Measurements from ENCODE around the gene RPS6KB2. TPM values are rescaled to one million over a fixed set of nuclear protein-coding genes. Genes with fewer than 3 reads are reported as not detected.
A peak's percentile ranks its signal among the peaks of the same experiment; 100 is the strongest.
"Not testable (repeated sequence)": the region's sequence is repeated elsewhere in the genome, so short reads cannot be mapped to it uniquely, and the experiment has no call there.

The RPS6KB2 gene
- total RNA-seq, 1 experiment from 2014 or later = 23.6 TPM

DNA sequence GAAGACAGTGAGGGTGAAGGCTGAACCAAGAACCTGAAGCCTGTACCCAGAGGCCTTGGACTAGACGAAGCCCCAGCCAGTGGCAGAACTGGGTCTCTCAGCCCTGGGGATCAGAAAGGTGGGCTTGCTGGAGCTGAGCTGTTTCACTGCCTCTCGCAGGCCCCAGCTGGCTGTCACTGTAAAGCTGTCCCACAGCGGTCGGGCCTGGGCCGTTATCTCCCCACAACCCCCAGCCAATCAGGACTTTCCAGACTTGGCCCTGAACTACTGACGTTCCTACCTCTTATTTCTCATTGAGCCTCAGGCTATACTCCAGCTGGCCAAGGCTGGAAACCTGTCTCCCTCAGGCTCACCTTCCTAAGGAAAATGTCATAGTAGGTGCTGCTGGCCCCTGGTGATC lies 30.8 kb upstream of the RPS6KB2 start:
- no peak for DNase-seq (ENCODE audit: extremely low read depth, low read depth)

DNA sequence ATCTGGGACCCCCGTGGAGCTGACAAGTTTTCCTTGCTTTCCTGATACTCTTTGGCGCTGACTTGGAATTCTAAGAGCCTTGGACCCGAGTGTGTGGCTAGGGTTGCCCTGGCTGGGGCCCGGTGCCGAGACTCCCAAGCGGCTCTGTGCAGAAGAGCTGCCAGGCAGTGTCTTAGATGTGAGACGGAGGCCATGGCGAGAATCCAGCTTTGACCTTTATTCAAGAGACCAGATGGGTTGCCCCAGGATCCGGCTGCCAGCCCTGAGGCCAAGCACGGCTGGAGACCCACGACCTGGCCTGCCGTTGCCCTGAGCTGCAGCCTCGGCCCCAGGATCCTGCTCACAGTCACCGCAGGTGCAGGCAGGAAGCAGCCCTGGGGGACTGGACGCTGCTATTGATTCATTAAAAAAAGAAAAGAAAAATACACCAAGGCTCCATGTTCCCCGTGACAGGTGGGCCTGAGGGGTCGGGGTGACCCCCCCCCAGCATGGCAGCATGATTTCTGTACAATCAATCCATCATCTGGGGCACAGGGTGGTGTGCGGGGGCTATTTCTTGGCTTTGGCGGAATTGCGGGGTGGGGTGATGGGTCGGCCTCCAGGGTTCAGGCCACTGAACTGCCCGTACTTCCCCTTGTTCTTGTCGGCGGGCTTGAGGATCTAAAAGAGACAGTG lies 30.2 kb upstream of the RPS6KB2 start:
- DNase-seq (ENCODE audit: extremely low read depth, low read depth) = no peak

DNA sequence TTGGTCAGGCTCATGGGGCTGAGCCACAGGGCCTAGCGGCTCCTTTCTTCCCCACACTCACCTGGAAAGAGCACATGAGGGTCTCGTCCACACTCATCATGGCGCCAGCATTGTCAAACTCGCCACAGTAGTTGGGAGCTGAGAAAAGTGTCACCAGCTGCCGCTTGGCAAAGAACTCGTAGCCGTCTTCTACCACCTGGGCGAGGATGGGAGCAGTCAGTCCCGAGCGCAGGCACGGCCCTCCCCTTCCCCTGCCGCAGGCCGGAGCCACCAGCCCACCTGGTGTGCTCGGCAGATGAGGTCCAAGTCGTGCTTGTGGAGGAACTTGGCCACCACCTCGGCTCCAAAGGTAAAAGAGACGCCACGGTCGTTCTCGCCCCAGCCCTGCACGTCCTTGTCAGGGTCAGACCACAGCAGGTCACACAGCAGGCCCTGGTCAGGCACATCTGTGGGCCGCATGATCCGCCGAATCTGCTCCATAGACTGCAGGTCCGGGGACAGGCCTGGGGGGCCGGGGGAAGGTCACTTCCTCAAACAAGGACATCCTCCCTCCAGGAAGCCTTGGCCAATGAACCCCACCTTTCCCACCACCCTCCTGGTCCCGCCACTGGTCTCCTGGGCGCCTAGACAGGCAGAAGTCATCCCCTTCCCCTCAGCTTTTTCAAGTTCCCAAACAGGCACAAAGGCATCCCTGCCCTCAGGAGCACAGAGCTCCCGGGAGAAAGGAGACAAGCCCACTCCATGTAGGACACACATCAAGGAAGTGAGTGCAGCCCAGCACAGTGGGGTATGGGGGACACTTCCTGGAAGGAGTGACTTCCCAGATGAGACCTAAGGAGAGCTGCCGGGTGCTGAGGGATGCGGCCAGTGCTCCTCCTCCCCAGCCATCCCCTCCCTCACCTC lies 29.4 kb upstream of the RPS6KB2 start:
- no peak for DNase-seq (ENCODE audit: extremely low read depth, low read depth)

DNA sequence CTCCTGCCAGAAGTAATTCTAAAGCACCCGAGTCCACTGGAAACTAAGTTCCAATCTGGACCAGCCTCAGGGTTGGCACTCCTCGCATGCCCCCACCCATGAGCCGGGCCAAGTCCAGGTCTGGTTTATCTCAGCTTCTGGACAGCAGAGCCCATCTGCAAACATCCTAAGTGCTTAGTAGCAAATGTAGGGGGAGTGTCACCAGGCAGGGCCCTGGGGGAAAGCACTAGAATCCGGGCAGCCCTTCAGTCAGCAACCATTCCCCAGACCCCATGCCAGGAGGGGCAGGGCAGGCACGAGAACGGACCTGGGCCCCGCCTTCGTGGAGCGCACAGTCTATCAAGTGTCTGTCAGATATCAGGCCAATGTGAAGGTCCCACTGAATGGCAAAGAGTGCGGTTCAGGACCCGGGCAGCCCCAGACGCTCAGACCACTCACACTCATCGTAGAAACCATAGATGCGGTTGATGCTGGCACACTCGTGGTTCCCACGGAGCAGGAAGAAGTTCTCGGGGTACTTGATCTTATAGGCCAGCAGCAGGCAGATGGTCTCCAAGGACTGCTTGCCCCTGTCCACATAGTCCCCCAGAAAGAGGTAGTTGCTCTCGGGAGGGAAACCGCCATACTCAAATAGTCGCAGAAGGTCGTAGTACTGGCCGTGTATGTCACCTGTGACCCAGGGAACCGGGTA lies 27.9 kb upstream of the RPS6KB2 start:
- DNase-seq (ENCODE audit: extremely low read depth, low read depth) = no peak

DNA sequence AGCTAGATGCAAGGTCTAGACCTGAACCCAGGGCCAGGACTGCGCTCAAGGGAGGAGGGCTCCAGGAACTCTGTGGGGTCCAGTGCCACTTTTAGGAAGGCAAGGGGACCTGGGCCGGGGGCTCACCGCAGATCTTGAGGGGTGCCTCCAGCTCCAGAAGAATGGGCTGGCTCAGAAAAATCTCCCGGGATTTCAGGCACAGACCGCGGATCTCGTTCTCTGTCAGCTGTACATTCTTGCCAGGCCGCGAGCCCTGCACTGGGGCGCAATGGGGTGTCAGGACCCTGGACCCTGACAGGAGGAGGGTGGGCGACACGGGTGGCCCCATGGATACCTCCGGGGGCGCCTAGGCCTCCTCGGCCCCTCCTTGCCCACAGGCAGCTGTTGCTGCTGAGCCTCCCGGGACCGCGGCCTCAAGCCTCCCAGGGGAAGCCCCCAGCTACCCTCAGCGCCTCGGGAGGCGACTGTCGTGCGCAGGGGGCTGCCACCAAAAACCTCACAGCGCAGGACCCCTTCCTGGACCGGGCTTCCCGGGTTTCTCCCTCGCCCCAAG lies 27.3 kb upstream of the RPS6KB2 start:
- no peak for DNase-seq (ENCODE audit: extremely low read depth, low read depth)

DNA sequence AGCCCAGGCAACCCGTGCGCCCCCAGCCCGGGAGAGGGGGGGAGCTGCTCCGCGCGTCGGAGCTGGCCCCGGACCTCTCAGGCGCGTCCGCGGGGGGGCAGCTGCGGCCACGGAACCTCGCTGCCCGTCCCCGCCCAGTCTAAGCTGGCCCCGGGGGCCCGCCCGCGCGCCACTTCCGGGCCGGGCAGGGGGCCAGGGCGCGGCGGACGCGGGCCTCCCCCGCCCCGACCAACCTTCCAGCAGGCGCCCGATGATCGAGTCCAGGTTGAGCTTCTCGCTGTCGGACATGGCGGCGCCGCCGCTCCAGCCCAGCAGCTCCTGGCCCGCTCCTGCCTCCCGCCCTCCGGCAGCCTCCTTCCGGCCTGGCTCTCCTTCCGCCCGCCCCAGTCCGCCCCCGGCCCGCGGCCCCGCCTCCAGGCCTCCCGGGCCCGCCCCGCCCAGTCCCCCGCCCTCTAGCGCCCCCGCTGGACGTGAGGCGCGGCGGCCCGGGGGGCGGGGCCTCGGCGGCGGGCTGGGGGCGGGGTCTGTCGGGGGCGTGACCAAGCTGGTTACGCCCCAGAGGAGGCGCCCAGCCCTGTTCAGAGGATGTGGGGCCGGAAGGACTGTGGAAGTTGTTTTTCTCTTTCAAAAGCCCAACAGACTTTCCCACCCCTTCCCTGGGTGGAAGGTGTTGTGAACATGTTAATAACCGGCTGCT lies 26.7 kb upstream of the RPS6KB2 start, which contains the start of gene PPP1CA:
PPP1CA (minus strand) TSS at position 364 of the 697 bp plus-strand sequence; CDS start at position 288, 76 bp downstream.
- DNase-seq (ENCODE audit: extremely low read depth, low read depth) = peak; percentile 75

DNA sequence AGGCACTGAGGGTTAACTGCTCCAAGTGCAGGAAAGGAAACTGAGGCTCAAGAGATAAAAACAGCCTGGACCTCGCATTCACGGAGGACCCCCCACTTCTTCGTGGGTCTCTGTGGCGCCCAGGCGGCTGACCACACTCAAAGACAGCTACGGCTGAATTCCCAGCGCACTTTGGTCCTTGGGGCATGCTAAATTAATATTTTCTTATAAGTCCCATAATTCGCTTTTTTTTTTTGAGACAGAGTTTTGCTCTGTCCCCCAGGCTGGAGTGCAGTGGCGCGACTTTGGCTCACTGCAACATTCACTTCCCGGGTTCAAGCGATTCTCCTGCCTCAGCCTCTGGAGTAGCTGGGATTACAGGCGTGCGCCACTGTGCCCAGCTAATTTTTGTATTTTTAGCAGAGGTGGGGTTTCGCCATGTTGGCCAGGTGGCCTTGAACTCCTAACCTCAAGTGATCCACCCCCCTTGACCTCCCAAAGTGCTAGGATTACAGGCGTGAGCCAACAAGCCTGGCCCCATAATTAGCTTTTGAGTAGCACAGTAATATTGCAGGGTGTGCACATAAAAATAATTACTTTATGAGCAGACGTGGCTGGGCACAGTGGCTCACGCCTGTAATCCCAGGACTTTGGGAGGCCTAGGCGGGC lies 26.0 kb upstream of the RPS6KB2 start:
- not testable (repeated sequence) for DNase-seq (ENCODE audit: extremely low read depth, low read depth)

DNA sequence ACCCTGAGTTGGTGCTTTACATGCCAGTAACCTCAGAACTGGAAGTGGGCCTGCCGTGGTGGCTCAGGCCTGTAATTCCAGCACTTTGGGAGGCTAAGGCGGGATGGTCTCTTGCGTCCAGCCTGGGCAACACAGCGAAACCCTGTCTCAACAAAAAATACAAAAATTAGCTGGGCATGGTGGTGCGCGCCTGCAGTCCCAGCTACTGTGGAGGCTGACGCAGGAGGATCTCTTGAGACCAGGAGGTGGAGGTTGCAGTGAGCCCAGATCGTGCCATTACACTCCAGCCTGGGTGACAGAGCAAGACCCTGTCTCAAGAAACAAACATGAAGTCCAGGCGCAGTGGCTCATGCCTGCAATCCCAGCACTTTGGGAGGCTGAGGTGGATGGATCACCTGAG lies 25.2 kb upstream of the RPS6KB2 start:
- not testable (repeated sequence) for DNase-seq (ENCODE audit: extremely low read depth, low read depth)

DNA sequence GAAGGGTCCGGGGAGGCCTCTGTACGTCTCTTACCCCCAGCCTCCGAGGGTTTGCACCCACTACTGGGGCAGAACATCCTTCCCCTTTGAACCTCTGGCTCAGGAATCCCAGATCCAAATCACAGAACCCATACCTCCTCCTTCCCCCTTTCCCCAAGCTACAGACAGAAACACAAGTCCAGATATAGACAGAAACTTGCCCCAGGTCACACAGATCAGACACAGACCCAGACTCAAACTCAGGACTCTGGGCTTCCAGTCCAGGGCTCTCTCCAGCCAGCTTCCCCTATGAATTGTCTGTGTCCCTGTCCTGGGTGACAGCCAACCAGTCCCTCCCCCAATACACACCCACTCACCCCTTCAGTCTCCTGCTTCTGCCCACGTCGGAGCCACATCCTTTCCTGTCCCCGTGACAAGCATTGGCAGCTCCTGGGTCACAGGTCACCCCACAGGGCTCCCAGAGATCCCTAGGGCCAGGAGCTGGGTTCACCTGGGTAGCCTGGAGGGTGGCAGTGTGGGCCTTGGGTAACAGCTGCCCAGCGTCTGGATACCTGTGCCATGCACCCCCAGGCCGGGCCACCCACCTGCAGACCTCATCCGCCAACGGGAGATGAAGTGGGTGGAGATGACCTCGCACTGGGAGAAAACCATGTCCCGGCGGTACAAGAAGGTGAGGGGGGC lies 23.6 kb upstream of the RPS6KB2 start:
- no peak for DNase-seq (ENCODE audit: extremely low read depth, low read depth)

DNA sequence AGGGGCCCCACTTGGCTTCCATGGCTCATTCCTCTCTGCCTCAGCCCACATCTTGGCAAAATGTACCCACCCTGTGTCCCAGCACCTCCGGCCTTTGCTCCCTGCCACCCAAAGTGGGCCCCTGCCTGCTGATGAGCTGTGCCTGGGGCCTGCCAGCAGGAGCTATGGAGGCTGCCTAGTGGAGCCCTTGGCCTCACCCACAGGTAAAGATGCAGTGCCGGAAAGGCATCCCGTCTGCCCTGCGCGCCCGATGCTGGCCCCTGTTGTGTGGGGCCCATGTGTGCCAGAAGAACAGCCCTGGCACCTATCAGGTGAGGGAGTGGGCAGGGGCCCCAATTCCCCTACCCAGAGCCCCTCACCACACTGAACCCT lies 23.1 kb upstream of the RPS6KB2 start:
- no peak for DNase-seq (ENCODE audit: extremely low read depth, low read depth)

DNA sequence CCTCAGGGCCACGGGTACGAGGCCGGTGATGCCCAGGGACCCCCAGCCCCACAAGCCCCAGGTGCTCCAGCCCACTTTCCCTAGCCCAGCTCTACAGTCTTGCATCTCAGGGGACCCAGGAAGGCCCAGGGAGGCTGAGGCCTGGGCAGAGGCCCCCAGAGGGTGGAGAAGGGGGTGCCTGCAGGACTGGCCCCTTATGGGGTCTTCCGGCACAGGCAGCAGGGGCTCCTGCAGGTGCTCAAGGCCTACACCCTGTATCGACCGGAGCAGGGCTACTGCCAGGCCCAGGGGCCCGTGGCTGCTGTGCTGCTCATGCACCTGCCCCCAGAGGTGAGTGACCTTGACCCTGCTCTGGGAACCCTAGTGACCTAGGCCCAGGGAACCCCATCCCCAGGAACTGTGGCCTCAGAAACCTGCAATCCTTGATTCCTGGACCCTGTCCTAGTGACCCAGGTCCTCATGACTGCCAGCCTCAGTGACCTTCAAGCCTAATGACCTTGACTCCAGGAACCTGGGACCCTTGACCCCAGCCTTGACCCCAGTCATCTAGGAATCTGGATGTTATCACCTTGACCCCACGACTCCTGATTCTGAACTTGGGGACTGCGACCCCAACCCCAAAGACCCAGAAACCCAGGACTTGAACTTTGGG lies 22.5 kb upstream of the RPS6KB2 start:
- no peak for DNase-seq (ENCODE audit: extremely low read depth, low read depth)

DNA sequence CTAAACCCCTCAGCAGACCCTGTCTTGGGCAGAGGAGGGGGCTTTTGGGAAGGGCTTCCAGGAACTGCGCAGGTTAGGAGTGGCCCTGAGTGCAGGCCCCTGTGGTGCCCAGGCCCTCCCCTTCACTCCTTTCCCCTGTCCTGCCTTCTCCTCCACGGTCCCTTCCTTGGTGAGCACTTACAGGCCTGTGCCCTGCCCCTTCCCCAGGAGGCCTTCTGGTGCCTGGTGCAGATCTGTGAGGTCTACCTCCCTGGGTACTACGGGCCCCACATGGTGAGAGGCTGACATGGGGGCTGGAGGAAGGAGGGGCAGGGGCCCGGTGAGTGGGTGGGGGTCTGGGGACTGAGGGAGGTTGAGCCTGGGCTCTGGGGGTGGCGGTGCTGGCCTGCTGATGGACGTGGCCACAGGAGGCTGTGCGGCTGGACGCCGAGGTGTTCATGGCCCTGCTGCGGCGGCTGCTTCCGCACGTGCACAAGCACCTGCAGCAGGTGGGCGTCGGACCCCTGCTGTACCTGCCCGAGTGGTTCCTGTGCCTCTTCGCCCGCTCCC lies 21.8 kb upstream of the RPS6KB2 start:
- no peak for DNase-seq (ENCODE audit: extremely low read depth, low read depth)

DNA sequence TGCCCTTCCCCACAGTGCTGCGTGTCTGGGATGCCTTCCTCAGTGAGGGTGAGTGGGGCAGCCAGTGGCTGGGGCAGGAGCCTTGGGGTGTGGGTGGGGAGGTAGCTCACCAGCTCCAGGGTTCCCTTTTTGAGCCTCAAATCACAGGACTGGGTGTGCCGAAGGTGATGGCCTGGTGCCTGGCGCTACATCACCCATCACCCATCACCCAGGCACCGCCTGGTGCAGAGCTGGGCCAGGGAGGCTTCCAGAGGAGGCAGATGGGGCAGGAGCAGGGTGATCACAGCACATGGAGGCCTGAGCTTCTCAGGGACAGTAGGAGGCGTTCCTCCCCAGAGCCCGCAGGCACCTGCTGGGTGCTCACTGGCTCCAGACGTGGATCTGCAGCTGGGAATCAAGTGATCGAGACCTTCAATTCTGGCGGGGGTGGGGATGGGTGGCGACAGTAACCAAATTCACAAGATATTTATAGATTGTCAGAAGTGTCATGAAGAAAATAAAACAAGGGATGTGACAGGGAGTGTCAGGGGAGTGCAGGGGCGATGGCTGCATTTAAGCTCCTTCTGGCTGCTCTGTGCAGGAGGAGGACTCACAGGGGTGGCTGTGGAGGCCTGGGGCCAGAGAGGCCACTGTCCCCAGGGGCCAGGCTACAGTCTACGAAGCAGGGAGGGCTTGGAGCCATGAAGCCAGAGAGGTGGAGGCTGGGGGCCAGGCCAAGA lies 21.2 kb upstream of the RPS6KB2 start:
- no peak for DNase-seq (ENCODE audit: extremely low read depth, low read depth)

DNA sequence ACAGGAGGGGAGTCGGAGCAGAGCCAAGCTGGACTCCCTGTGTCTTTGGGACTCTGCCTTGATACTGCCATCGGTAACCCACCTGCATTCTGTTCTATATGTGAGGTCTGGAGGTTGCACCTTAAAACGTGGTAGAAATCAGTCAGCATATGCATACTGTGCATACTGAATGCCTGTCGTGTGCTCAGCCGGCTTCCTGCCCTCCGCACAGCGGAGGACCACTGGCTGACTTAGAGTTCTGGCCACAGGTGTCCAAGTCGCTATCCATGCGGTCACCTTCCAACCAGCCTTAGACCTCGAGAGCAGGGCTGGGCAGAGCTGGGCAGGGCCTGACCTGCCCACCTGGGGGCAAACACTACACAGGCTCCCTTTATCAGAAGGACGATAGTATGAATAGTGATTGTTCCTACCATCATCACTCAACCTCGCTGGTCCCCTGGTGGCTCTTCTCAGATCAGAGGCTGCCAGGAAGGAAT lies 20.6 kb upstream of the RPS6KB2 start:
- no peak for DNase-seq (ENCODE audit: extremely low read depth, low read depth)

DNA sequence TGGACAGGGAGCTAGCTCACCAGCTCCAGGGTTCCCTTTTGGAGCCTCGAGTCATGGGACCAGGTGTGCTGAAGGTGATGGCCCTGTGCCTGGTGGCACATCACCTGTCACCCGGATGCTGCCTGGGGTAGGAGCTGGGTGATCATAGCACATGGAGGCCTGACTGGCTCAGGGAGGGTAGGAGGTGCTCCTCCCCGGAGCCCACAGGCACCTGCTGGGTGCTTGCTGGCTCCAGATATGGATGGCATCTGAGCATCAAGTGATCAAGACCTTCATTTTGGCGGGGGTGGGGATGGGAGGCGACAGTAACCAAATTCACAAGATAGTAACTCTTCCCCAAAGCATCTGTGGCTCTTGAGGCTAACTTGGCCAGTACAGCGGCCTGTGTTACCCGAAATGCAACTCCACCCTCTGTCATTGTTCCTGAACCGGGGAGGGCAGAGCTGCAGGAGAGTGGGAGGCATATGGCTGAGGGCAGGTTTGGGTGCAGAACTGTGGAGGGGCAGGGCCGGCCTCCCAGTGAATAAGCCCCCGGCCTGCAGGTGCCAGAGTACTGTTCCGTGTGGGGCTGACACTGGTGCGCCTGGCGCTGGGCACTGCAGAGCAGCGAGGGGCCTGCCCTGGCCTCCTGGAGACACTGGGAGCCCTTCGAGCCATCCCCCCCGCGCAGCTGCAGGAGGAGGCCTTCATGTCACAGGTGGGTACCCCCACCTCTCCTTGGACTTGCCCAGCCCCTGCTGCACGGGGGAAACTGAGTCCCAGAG lies 19.7 kb upstream of the RPS6KB2 start:
- no peak for DNase-seq (ENCODE audit: extremely low read depth, low read depth)

DNA sequence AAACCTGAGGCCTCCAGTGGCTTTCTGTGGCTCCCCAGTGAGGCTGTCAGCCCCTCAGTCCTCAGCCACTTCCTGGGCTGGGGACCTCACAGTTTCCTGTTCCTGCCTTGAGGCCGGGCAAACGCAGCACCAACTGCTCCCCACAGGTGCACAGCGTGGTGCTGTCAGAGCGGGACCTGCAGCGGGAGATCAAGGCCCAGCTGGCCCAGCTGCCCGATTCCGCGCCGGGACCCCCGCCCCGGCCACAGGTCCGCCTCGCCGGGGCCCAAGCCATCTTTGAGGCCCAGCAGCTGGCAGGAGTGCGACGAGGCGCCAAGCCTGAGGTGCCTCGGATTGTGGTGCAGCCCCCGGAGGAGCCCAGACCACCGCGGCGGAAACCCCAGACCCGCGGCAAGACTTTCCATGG lies 19.0 kb upstream of the RPS6KB2 start:
- DNase-seq (ENCODE audit: extremely low read depth, low read depth) = no peak

DNA sequence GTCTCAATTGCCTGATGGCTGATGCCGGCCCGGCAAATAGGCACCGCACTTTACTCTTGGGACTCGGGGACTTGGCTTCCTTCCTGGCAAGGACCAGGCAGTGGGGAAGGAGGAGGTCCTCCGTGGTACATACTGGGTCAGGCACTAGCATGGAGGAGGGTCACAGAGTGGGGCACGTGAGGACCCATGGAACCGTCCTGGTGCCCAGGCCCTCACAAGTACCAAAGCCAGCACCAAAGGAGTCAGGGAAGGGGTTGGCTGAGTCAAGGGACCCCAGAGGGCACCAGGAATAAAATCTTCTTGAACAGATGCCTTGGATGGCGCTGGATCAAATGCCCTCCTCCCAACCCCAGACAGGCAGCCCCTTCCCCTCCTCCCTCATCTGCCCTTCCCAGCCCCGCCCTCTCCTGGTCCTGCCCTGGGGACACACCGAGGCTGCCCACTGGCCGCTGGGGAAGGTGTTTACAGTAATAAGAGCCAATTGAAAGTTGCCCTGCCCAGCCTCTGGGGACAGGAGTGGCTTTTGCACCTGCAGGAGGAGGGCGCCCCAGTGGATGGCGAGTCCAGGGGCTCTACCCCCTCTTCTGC lies 18.4 kb upstream of the RPS6KB2 start:
- no peak for DNase-seq (ENCODE audit: extremely low read depth, low read depth)

Data from NCI-H460 (cell line).